KG1 (cell line): ENCODE data around the gene SZT2.
"Not testable (repeated sequence)": the region's sequence is repeated elsewhere in the genome, so short reads cannot be mapped to it uniquely, and the experiment has no call there.

Experiments
- DNase-seq: peaks from one replicate; lab custom pipeline; 2025; lab: John Stamatoyannopoulos, UW

The SZT2 gene

GRCh38 chr1:43492826-43493225 is 103.1 kb downstream of the SZT2 start:
- no peak for DNase-seq

- no peak for DNase-seq
Observed at GRCh38 chr1:43493661-43494450, 104.2 kb downstream of the SZT2 start.

GRCh38 chr1:43495204-43495603 is 105.5 kb downstream of the SZT2 start:
- DNase-seq, result no peak

GRCh38 chr1:43499898-43500297 is 110.2 kb downstream of the SZT2 start:
- no peak for DNase-seq

GRCh38 chr1:43501806-43502205 is 112.1 kb downstream of the SZT2 start:
- DNase-seq, result not testable (repeated sequence)

- DNase-seq, result no peak
Observed at GRCh38 chr1:43503534-43503933, 113.8 kb downstream of the SZT2 start.
